Fibroblast of pulmonary artery (primary cell): ENCODE measurements around the gene NPS.

Experiments
- DNase-seq: peaks from one replicate; pipeline ENCODE4 v3.0.0-alpha.2; 2010; ENCODE audit warnings: low read depth
- H3K4me3 ChIP-seq: replicated peaks from 2 replicates; pipeline ENCODE4 v1.5.1; 2011; ENCODE audit warnings: low read depth, mild to moderate bottlenecking, control low read depth, low read length, moderate library complexity
- TF ChIP-seq, protein P1 (sequence below): IDR thresholded peaks from 2 replicates; pipeline ENCODE4 v1.5.1; 2011; ENCODE audit warnings: mild to moderate bottlenecking, control low read depth, low read length, inconsistent platforms; ENCODE audit errors: missing control alignments

NPS gene

DNA sequence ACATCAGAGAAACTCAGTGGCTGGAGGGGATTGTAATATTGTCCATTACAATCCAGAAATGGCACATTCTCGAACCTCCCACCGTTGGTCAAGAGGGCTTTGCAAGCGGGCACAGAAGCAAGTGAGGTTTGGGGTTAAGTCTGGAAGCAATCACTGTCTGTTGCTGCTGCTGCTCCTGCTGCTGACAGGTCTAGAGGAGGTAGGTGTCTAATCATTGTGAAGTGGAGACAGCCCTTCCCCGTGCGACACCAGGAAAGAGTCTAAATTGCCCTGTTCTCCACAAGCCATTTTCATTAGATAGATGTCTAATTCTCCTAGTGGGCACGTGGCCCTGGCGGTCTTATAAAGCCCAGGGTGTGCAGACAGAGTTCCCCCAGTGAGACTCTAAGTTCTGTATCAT is 43.5 kb downstream of the NPS start:
- TF ChIP-seq, protein P1, sequence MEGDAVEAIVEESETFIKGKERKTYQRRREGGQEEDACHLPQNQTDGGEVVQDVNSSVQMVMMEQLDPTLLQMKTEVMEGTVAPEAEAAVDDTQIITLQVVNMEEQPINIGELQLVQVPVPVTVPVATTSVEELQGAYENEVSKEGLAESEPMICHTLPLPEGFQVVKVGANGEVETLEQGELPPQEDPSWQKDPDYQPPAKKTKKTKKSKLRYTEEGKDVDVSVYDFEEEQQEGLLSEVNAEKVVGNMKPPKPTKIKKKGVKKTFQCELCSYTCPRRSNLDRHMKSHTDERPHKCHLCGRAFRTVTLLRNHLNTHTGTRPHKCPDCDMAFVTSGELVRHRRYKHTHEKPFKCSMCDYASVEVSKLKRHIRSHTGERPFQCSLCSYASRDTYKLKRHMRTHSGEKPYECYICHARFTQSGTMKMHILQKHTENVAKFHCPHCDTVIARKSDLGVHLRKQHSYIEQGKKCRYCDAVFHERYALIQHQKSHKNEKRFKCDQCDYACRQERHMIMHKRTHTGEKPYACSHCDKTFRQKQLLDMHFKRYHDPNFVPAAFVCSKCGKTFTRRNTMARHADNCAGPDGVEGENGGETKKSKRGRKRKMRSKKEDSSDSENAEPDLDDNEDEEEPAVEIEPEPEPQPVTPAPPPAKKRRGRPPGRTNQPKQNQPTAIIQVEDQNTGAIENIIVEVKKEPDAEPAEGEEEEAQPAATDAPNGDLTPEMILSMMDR, result no peak
- H3K4me3 ChIP-seq, result no peak overlapping the region
- DNase-seq, result no peak

DNA sequence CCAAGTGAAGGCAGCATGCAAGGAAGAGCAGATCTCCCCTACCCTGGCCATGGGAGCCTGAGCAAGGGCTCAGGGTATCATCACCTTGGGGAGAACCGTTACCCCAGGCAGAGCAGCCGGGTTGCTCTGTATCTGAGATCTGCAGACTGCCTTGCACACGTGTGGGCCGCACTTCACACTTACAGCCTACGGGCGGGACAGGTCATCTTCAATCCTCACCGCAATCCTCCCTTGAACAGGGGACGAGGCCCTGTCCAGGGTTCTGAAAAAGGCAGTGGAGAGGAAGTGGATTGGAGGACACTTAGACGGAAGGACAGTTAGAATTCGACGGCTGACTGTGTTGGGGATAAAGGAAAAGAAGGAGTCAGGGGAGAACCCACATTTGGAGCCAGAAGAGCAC is 51.4 kb downstream of the NPS start:
- no peak overlapping the region for H3K4me3 ChIP-seq
- DNase-seq, result no peak
- TF ChIP-seq, protein P1, result no peak
